D721Med (cell line): Measurements from ENCODE around the gene PRSS33.

ENCODE experiments used
- DNase-seq: peaks from one replicate; pipeline ENCODE4 v3.0.0; 2011; ENCODE audit warnings: low spot score; ENCODE audit not compliant: insufficient read length
- FAIRE-seq: peaks from 2 replicates; lab custom pipeline; 2011; peaks lifted over from hg19 to GRCh38; lab: Jason Lieb, UNC
- CTCF ChIP-seq: IDR thresholded peaks from 2 replicates; pipeline ENCODE4 v1.5.1; 2012; ENCODE audit warnings: mild to moderate bottlenecking, control low read depth; ENCODE audit not compliant: insufficient read depth; ENCODE audit errors: missing control alignments

PRSS33 gene

DNA sequence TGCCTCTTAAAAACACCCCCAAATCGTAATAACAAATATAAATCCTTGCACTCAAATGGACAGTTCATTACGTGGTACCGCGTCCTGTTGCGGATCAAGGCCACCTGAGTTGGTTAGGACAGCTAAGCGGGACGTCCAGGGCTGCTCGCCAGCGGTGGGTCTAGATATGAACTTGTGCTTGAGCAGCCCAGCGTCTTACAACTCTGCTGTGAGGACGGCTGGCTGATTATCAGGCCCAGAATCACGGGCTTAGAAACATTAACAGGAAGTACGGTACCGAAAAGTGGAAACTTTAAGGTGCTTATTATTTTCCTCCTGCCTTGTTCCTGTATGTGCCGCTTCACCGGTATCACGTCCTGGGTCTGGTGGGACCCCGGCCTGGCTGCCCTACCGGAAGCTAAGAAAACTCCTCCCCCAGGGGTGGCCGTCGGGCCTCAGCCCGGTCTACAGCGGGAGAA is 35.8 kb downstream of the PRSS33 start:
- no peak for FAIRE-seq
- no peak for TF ChIP-seq CTCF
- DNase-seq, result peak; percentile 81

DNA sequence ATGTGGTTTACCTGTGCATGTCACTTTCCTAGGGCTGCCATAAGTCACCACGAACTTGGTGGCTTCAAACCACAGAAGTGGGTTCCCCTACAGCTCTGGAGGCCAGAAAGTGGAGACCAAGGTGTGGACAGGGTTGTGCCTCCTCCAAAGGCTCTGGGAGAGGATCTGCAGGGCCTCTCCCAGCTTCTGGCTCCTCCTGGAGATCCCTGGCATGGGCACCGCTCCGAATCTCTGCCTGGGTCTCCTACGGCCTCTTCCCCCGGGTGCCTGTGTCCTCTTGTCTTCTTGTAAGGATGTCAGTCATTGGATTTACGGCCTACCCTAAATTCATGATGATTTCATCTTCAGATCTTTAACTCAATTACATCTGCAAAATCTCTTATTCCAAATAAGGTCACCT is 37.4 kb downstream of the PRSS33 start:
- TF ChIP-seq CTCF, result no peak
- DNase-seq (no peak), FAIRE-seq (no peak)

DNA sequence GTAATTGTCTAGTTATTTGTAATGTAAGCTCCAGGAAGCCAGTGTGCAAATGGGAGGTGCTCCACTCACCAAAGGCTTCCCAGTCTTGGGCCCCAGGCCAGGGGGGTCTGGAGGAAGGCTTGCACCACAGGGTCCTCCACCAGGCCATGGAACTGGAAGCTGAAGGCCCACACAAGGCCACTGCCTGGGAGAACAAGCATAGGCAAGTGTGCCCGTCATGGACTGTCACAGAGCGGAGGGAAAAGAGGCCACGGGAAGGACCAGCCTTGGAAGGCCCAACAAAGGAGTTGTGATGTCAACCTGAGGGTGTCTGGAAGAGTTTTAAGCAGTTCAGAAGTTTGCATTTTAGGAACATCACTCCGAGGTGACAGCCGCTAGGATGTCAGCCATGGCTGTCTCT is 37.9 kb downstream of the PRSS33 start:
- FAIRE-seq (no peak), DNase-seq (no peak)
- TF ChIP-seq CTCF, result no peak

DNA sequence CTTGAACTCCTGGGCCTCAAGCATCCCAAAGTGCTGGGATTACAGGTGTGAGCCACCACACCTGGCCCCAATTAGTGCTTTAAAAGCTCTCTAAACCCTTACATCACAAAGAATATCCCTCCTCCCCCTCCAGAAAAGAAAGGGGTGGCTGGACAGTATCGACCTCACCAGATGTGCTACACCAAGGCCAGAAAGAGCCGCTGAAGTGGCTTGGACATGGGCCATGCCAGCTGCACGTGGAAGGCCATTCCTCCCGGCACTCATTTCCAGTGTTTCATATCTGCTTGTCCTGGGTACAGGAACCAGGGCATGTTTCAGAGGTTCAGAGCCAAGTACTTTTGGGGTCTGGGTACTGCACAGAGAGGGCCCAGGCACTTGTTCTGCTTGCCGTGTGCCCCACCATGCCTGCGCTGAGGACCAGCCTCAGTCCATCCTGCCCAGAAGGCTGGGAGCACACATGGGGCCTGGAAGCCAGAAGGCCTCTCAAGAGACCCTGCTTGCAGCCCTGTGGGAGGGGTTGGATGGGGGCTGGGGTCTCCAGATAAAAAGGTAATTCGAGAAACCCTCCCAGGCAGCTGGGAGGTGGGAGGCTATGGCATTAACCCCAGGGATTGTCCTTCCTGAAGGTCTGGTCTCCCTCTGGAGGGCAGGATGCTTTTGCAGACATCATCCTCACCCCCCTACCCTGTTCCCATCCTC is 38.5 kb downstream of the PRSS33 start:
- FAIRE-seq (no peak), DNase-seq (no peak)
- TF ChIP-seq CTCF, result no peak

DNA sequence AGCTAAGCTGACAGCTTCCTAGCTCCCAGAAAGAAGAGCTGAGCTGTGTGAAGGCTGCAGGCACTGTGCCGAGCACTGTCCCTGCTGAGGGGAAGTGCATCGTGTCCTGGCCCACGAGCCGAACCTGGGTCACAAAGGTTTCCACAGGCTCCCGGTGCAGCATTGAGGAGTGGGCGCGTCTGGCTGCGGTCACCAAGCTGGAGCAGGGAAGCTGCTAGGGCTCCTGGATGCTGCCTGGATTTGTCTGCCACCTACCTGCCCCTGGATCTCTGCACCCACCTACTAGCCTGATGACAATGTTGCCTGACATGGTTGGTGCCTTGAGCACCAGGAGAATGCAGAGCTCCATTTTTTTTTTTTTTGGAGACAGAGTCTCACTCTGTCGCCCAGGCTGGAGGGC is 41.4 kb downstream of the PRSS33 start:
- no peak for FAIRE-seq
- no peak for TF ChIP-seq CTCF
- DNase-seq, result no peak

GRCh38 chr16:2745116-2745890 is 42.1 kb downstream of the PRSS33 start:
- FAIRE-seq (no peak), DNase-seq (no peak)
- no peak for TF ChIP-seq CTCF

DNA sequence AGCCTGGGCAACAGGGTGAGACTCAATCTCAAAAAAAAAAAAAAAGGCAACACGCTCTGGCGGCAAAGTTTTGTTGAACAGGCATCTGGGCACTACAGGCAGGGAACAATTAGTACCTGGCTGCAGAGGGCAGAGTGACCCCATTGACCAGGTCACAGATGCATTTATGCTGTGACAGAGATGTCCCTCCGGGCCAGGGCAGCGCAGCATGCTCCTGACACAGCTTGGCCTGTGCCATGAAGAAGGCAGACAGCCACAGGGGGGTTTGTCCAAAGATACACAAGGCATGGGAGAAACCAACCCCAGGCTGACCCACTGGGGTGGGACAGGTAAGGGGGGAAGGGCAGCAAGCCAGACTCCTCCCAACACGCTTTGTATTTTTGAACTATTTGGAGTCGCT is 42.6 kb downstream of the PRSS33 start:
- FAIRE-seq (no peak), DNase-seq (no peak)
- TF ChIP-seq CTCF, result no peak
